GM19328 (cell line): Measurements from ENCODE around the gene REEP6.

Experiments used
- ATAC-seq: cut with Tn5 transposase; IDR thresholded peaks from one replicate; pipeline ENCODE4 v1.9.1; 2021; ENCODE audit warnings: mild to moderate bottlenecking, moderate library complexity; ENCODE audit not compliant: unreplicated experiment

The REEP6 gene

GRCh38 chr19:1491114-1491848 lies at the start of gene REEP6:
Gene REEP6 (plus strand): TSS chr19:1491181. CDS start chr19:1491270, 89 bp downstream.
- ATAC-seq: no peak

- no peak for ATAC-seq
Observed at GRCh38 chr19:1441677-1442438, 49.1 kb upstream of the REEP6 start.

- no peak for ATAC-seq
Observed at GRCh38 chr19:1445185-1445931, 45.6 kb upstream of the REEP6 start.

- ATAC-seq: no peak
Observed at GRCh38 chr19:1445932-1446712, 44.9 kb upstream of the REEP6 start.

GRCh38 chr19:1446713-1447481 lies 44.1 kb upstream of the REEP6 start:
- no peak for ATAC-seq

- ATAC-seq: no peak
Observed at GRCh38 chr19:1447504-1447903, 43.5 kb upstream of the REEP6 start.

GRCh38 chr19:1447944-1448343 lies 43.0 kb upstream of the REEP6 start:
- no peak for ATAC-seq

GRCh38 chr19:1449467-1450442 lies 41.2 kb upstream of the REEP6 start, which contains the start of gene APC2:
Gene APC2 (plus strand): TSS chr19:1450121. CDS start chr19:1453002, 2,881 bp downstream.
- ATAC-seq: no peak

- no peak for ATAC-seq
Observed at GRCh38 chr19:1450735-1451731, 39.9 kb upstream of the REEP6 start.

GRCh38 chr19:1451916-1452801 lies 38.8 kb upstream of the REEP6 start:
- no peak for ATAC-seq

- no peak for ATAC-seq
Observed at GRCh38 chr19:1452802-1453524, 38.0 kb upstream of the REEP6 start.

GRCh38 chr19:1453525-1454364 lies 37.2 kb upstream of the REEP6 start:
- no peak for ATAC-seq

- no peak for ATAC-seq
Observed at GRCh38 chr19:1455002-1455335, 36.0 kb upstream of the REEP6 start.

- ATAC-seq: no peak
Observed at GRCh38 chr19:1455336-1456120, 35.5 kb upstream of the REEP6 start.
